ENCODE measurements around the gene MLF1.

The MLF1 gene

DNA sequence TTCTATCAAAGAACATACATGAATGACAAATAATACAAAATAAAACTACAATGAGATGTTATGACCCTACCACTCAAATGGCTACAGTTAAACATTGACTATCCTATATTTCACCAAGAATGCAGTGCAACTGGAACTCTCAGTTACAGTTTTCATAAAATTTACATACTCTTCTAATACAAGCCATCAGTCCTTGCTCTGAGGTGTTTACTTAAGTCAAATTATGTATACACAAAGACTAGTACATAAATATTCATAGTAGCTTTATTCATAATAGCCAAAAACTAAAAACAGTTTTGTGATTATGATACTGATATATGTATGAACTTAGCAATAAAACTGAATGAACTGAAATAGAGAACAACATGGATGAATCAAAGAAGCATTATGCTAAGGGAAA lies 19.2 kb downstream of the MLF1 start:
- DNase-seq = no peak

DNA sequence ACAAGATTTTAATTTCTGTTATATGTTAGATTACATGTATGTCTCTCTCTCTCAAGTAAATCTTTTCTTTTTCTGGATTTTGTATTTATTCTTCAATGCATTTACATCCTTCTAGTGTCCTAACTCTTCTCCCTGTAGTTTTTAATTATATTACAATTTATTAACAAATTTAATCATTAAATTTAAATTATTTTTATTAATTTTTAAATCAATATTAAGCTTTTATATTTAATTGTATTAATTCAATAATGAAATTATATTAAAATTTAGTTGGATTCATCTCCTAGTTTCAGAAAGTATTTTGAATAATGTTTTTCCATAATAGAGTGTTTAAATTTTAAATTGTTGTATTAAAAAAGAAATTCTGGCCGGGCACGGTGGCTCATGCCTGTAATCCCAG lies 29.8 kb downstream of the MLF1 start:
- no peak for DNase-seq

DNA sequence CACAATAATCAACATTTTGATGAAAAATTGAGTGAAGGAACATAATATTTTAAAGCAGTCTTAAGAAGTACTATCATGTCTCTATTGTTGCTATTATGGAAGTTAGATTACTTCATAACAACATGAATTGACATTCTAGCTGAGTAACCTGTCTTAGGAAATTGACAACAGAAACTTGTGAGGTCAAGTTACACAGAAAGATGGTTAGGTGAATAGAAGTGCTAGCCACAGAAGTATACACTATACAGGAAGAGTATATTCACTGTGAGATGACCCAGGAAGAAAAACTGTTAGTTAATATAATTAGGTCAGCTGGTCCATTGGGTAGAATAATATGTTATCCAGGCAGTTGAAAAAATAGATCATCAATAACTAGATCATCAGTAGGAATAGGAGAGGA lies 31.2 kb downstream of the MLF1 start:
- DNase-seq = no peak

- DNase-seq = no peak
Observed at GRCh38 chr3:158617982-158618875, 47.2 kb downstream of the MLF1 start.

DNA sequence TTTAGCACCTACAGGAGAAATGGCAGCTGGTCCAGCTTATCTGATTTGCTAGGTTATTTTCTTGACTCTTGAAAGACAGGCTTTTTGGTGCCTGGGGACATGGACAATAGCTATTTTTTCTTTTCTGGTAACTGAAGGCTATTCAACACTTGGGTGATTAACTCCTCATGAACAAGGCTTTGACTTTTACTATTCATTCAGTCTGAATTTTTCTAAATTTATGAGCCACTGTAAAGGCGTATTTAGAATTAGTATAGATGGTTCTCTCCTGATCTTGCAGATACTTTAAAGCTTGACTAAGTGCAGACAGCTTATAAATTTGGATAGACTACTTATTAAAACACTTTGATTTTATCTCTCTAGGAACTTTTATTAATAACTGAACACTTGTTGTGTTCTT lies 54.9 kb downstream of the MLF1 start:
- DNase-seq = no peak

GRCh38 chr3:158631981-158632380 lies 61.0 kb downstream of the MLF1 start:
- no peak for DNase-seq

DNA sequence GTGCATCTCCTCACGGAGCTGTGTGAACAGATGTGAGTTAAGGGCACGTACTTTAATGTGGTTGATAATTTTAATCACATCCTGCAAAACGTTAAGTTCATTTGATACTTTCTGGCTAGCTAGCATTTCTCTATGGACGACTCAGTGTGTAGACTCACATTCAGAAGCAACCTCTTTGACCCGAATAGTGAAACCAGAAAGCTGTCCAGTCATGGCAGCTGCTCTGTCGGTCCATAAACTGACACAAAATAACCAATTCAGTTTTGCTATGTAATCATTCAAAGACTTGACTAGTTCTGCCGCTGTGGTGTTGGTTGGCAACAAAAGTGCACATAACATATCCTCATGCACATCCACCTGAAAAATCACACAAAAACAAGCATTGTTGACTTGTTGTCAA lies 69.7 kb downstream of the MLF1 start:
- DNase-seq = no peak

DNA sequence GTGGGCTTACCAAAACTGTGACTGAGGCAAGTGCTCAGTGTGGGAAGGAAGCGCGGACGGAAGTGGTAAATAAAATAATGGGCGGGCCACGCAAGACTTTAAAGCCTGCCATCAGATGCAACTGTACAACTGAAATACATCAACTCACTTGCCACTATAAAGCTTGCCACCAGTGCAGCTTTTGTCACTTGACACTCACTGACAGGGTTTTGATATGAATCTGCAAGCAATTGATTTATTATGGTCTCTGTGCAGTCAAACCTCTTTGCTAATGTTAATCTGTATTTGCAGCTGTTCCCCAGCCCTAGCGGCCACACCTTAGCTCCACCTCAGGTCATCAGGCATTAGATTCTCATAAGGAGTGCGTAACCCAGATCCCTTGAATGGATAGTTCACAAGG lies 71.0 kb downstream of the MLF1 start:
- no peak for DNase-seq

DNA sequence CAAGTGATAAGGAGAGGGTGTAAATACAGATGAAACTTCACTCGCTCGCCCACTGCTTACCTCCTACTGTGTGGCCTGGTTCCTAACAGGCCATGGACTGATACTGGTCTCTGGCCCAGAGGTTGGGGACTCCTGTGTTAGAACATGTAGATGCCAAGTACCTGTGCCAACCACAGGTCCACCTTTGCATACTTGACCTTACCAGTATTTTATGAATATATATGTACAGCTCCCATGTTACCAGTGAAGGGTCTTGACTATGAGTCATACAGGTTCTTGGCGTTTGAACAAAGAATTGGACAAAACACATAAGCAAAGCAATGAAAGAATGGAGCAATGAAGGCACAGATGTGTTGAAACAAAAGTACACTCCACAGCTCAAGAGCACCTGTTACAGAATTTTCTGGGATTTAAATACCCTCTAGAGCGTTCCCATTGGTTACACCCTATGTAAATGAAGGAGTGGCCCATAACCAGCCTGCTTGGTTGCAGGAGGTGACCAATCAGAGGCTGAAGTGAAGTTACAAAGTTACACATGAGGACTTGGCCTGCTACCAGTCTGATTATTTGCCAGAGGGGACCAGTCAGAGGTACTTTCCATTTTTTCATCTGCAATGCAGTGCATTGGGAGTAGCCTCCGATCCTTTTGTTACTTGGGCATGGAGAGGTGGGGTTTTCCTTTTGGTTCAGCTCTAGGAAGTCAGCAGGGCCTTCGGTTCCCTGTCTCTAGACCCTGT lies 71.6 kb downstream of the MLF1 start:
- DNase-seq = no peak

DNA sequence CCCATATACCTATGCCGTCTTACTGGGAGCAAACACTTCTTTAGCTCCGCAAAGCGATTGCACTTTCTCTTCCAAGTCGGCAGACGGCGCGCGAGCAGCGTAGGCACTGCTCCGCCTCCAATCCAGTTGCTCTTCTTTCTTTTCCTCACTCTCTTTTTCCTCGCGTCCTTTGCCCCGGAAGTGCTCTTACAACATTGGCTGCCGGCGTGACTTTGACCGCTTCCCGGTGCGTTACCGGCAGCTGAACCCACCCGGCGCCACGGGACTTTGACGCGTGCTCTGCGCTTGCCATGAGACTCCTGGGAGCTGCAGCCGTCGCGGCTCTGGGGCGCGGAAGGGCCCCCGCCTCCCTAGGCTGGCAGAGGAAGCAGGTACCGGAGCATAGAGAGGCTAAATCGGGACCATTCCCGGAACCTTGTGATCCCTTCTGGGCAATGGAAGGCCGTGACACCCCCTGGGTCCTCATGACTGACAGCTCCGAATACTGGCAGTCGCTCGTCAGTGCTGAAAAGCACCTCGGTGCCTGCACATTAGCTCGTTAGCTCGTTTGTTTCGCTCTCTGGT lies 73.4 kb downstream of the MLF1 start, which contains the start of gene GFM1:
TSS of gene GFM1 (plus strand) at position 183 of the 564 bp plus-strand sequence. CDS start at position 291, 108 bp downstream.
- DNase-seq = peak; percentile 95

DNA sequence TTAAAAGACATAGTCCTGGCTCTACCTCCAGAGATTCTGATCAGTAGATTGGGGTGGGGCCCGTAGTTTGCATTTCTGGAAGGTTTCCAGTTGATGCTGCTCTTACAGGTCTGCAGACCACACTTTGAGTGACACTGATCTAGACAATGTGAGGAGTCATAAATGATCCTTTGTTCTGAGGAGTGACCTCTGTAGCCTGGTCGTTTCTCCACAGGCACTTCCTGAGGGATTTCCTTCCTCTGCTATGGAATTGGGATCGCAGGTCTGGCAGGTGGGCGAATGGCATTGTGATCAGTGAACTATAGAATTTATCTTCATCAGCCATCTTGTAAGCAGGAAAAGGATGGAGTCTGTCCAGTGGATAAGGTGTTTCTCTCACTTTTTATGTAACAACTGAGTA lies 78.8 kb downstream of the MLF1 start:
- no peak for DNase-seq

DNA sequence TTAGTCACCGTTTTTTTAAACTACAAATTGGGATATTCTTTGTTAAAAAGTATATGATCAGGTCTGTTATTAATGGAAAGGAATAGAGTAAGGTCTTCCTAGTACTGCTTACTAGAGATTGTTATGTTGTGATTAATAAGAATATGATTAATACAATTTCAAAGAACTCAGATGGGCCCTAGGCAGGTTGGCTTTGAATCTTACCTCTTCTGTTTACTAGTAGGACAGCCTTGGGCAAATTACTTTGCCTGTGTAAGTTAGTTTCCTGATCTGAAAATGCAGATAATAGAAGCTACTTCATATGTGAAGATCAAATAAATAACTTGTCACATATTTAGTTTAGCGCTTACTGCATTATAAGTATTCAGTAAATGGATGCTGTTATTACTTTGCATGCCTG lies 80.2 kb downstream of the MLF1 start:
- DNase-seq = no peak

DNA sequence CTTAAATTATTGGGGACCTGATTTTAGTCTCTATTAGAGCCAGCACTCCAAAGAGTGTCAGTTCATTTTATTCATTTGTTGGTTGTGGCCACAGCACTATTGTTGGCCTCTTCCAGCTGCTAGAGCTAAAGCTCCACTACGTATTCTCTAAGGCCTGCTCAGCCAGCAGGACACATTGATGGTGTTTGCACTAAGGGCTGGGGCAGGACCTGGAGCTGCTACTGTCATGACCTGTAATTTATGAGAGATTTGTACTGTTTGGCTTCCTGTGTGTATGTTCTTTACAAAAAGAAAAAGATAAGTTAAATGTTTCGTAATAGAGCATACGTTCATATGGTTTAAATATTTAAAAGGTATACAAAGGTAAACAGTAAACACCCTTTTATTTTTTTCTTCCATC lies 81.5 kb downstream of the MLF1 start:
- no peak for DNase-seq

Data from amniotic stem cell (primary cell).